ENCODE results near the gene PKP4. TPM values are rescaled to one million over a fixed set of nuclear protein-coding genes. Genes with fewer than 3 reads are reported as not detected.
"Not testable (repeated sequence)": the region's sequence is repeated elsewhere in the genome, so short reads cannot be mapped to it uniquely, and the experiment has no call there.

The PKP4 gene
- total RNA-seq, 2 experiments from 2014 or later, result 52.9 to 57.0 TPM

GRCh38 chr2:158474526-158475011 is 17.8 kb downstream of the PKP4 start:
- intact Hi-C loops (cut with micrococcal nuclease); H3K4me3 Mint-ChIP-seq; DNase-seq; H3K27me3 Mint-ChIP-seq (ENCODE audit: low read depth); H3K27ac Mint-ChIP-seq; H3K9me3 Mint-ChIP-seq: not testable (repeated sequence)
- Mint-ChIP-seq H3K36me3 (ENCODE audit: low read depth) (peaks cover 20% of the 10 kb centered on the region), H3K4me1 (ENCODE audit: low read depth) (peaks cover 18% of the 10 kb centered on the region)
- CTCF ChIA-PET, result interaction anchor here (0.7 kb wide), 1 partner anchor 10 kb away, joined by 3 read pairs; no protein-coding TSS in a partner anchor

- H3K4me3 Mint-ChIP-seq, result no peak overlapping the region
- CTCF ChIA-PET, result no interaction called here
- no peaks in the 10 kb centered on the region for H3K27me3 Mint-ChIP-seq (ENCODE audit: low read depth)
- H3K36me3 Mint-ChIP-seq (ENCODE audit: low read depth), result peaks cover 4% of the 10 kb centered on the region
- peak overlapping the region; percentile 24 for H3K27ac Mint-ChIP-seq
- no peak for DNase-seq
- H3K9me3 Mint-ChIP-seq, result peaks cover 3% of the 10 kb centered on the region
- H3K4me1 Mint-ChIP-seq (ENCODE audit: low read depth), result peaks cover 20% of the 10 kb centered on the region
- intact Hi-C loops (cut with micrococcal nuclease), result no loop called here
These were observed 20.4 kb downstream of the PKP4 start for GRCh38 chr2:158477202-158477601.

DNA sequence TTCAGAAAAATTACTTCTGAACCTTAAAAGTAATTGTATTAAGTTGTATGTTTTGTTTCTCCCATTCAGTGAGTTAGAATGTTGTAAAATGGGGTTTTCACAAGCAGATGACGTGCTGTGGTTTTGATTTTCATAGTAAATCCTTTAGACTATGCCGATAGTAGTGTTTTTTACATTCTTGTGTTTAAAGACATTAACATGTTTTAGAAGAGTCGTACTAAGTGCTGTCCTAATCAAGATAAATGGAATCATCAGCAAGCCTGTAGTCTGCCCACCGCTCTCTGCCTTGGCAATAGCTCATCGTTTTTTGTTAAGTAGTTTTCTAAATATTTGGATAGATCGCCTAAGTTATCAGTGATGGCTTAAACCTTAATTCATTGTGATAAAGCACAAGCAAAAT is 21.5 kb downstream of the PKP4 start:
- CTCF ChIA-PET, result interaction anchor here (0.9 kb wide), 1 partner anchor 20 kb away, joined by 3 read pairs; no protein-coding TSS in a partner anchor
- H3K36me3 Mint-ChIP-seq (ENCODE audit: low read depth), result no peaks in the 10 kb centered on the region
- no peaks in the 10 kb centered on the region for H3K27me3 Mint-ChIP-seq (ENCODE audit: low read depth)
- intact Hi-C loops (cut with micrococcal nuclease), result no loop called here
- no peaks in the 10 kb centered on the region for H3K9me3 Mint-ChIP-seq
- no peak overlapping the region for H3K4me3 Mint-ChIP-seq
- H3K4me1 Mint-ChIP-seq (ENCODE audit: low read depth), result peaks cover 20% of the 10 kb centered on the region
- DNase-seq, result no peak
- no peak overlapping the region for H3K27ac Mint-ChIP-seq

GRCh38 chr2:158478816-158479215 is 22.1 kb downstream of the PKP4 start:
- Mint-ChIP-seq H3K27ac (no peak overlapping the region), H3K4me3 (no peak overlapping the region), H3K4me1 (ENCODE audit: low read depth) (peaks cover 20% of the 10 kb centered on the region), H3K36me3 (ENCODE audit: low read depth) (no peaks in the 10 kb centered on the region), H3K27me3 (ENCODE audit: low read depth) (no peaks in the 10 kb centered on the region), H3K9me3 (no peaks in the 10 kb centered on the region)
- intact Hi-C loops (cut with micrococcal nuclease), result no loop called here
- CTCF ChIA-PET, result no interaction called here
- no peak for DNase-seq

- CTCF ChIA-PET, result no interaction called here
- intact Hi-C loops (cut with micrococcal nuclease), result no loop called here
- Mint-ChIP-seq H3K36me3 (ENCODE audit: low read depth) (peaks cover 2% of the 10 kb centered on the region), H3K9me3 (no peaks in the 10 kb centered on the region), H3K27me3 (ENCODE audit: low read depth) (no peaks in the 10 kb centered on the region), H3K4me1 (ENCODE audit: low read depth) (peaks cover 23% of the 10 kb centered on the region), H3K4me3 (no peak overlapping the region), H3K27ac (no peak overlapping the region)
- no peak for DNase-seq
These were observed 24.4 kb downstream of the PKP4 start for GRCh38 chr2:158481116-158481515.

DNA sequence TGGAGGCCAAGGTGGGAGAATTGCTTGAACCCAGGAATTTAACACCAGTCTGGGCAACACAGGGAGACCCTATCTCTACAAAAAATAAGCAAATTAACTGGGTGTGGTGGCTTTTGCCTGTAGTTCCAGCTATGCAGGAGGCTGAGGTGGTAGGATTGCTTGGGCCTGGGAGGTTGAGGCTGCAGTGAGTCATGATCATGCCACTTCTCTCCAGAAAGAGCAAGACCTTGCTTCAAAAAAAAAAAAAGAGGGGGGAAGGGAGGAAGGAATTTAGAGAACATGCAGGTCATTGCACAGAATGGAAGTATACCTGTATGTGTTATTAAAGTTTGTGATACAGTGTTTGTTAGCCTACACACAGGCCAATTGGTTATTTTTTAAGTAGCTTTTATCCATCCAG is 25.8 kb downstream of the PKP4 start:
- Mint-ChIP-seq H3K4me1 (ENCODE audit: low read depth) (peaks cover 20% of the 10 kb centered on the region), H3K27ac (no peak overlapping the region), H3K4me3 (no peak overlapping the region), H3K9me3 (no peaks in the 10 kb centered on the region), H3K36me3 (ENCODE audit: low read depth) (peaks cover 2% of the 10 kb centered on the region), H3K27me3 (ENCODE audit: low read depth) (no peaks in the 10 kb centered on the region)
- DNase-seq, result no peak
- intact Hi-C loops (cut with micrococcal nuclease), result no loop called here
- CTCF ChIA-PET, result interaction anchor here (0.8 kb wide), 1 partner anchor 26 kb away, joined by 3 read pairs; the partner anchor contains the start of genes CCDC148 and PKP4

GRCh38 chr2:158484892-158485556 is 28.3 kb downstream of the PKP4 start:
- Mint-ChIP-seq H3K4me1 (ENCODE audit: low read depth) (peaks cover 13% of the 10 kb centered on the region), H3K27me3 (ENCODE audit: low read depth) (no peaks in the 10 kb centered on the region), H3K36me3 (ENCODE audit: low read depth) (peaks cover 2% of the 10 kb centered on the region), H3K4me3 (no peak overlapping the region), H3K27ac (no peak overlapping the region), H3K9me3 (no peaks in the 10 kb centered on the region)
- CTCF ChIA-PET, result interaction anchor here (0.5 kb wide), 2 partner anchors 10 to 27 kb away, joined by 3 to 4 read pairs; no protein-coding TSS in a partner anchor
- intact Hi-C loops (cut with micrococcal nuclease), result no loop called here
- DNase-seq, result no peak

- Mint-ChIP-seq H3K4me3 (no peak overlapping the region), H3K4me1 (ENCODE audit: low read depth) (peaks cover 13% of the 10 kb centered on the region), H3K36me3 (ENCODE audit: low read depth) (peaks cover 2% of the 10 kb centered on the region), H3K27ac (no peak overlapping the region), H3K9me3 (no peaks in the 10 kb centered on the region), H3K27me3 (ENCODE audit: low read depth) (no peaks in the 10 kb centered on the region)
- no peak for DNase-seq
- CTCF ChIA-PET, result no interaction called here
- intact Hi-C loops (cut with micrococcal nuclease), result no loop called here
These were observed 29.6 kb downstream of the PKP4 start for GRCh38 chr2:158486150-158486969.

DNA sequence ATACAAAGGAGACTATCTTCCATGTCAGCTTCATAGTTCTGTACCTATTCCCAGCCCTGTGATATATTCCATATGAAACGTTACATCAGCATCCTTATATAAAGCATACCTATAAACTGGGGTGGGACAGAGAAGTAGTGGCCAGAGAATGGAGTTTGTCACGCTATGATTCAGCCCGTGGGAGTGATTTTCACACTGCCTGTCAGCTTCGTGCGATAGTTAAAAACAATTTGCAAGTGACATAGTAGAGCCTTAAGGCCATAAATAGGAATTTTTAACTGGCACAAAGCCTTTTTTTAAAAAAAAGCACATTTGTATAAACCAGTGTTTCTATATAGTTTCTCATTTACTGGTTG is 30.2 kb downstream of the PKP4 start:
- Mint-ChIP-seq H3K27me3 (ENCODE audit: low read depth) (no peaks in the 10 kb centered on the region), H3K36me3 (ENCODE audit: low read depth) (peaks cover 2% of the 10 kb centered on the region), H3K4me3 (no peak overlapping the region), H3K4me1 (ENCODE audit: low read depth) (peaks cover 13% of the 10 kb centered on the region), H3K27ac (no peak overlapping the region), H3K9me3 (no peaks in the 10 kb centered on the region)
- DNase-seq, result no peak
- intact Hi-C loops (cut with micrococcal nuclease), result no loop called here
- CTCF ChIA-PET, result no interaction called here

DNA sequence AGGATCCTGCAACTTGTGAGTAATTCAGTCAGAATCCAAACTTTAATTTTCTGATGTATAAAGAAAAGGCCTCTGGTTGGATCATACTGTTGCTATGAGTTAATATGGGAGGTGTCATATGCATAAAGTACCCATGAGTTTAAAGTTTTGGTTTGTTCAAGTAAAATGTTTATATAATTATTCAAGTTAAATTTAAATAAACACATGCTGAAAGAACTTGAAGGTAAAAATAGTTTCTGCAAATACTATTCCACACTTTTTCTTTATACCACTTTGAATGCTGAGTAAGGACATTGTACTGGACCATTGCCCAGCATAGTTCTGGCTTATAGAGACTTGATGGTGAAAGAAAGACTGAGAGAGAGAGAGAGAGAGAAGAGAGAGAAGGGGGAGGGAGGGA is 30.7 kb downstream of the PKP4 start:
- Mint-ChIP-seq H3K4me1 (ENCODE audit: low read depth) (peaks cover 12% of the 10 kb centered on the region), H3K4me3 (no peak overlapping the region), H3K36me3 (ENCODE audit: low read depth) (peaks cover 2% of the 10 kb centered on the region), H3K27ac (no peak overlapping the region), H3K27me3 (ENCODE audit: low read depth) (no peaks in the 10 kb centered on the region), H3K9me3 (no peaks in the 10 kb centered on the region)
- intact Hi-C loops (cut with micrococcal nuclease), result no loop called here
- CTCF ChIA-PET, result no interaction called here
- no peak for DNase-seq

GRCh38 chr2:158488442-158489216 is 31.9 kb downstream of the PKP4 start:
- no peak overlapping the region for H3K4me3 Mint-ChIP-seq
- peaks cover 2% of the 10 kb centered on the region for H3K36me3 Mint-ChIP-seq (ENCODE audit: low read depth)
- CTCF ChIA-PET, result no interaction called here
- no peaks in the 10 kb centered on the region for H3K27me3 Mint-ChIP-seq (ENCODE audit: low read depth)
- no peak for DNase-seq
- no peaks in the 10 kb centered on the region for H3K9me3 Mint-ChIP-seq
- H3K4me1 Mint-ChIP-seq (ENCODE audit: low read depth), result peaks cover 12% of the 10 kb centered on the region
- intact Hi-C loops (cut with micrococcal nuclease), result no loop called here
- H3K27ac Mint-ChIP-seq, result no peak overlapping the region

DNA sequence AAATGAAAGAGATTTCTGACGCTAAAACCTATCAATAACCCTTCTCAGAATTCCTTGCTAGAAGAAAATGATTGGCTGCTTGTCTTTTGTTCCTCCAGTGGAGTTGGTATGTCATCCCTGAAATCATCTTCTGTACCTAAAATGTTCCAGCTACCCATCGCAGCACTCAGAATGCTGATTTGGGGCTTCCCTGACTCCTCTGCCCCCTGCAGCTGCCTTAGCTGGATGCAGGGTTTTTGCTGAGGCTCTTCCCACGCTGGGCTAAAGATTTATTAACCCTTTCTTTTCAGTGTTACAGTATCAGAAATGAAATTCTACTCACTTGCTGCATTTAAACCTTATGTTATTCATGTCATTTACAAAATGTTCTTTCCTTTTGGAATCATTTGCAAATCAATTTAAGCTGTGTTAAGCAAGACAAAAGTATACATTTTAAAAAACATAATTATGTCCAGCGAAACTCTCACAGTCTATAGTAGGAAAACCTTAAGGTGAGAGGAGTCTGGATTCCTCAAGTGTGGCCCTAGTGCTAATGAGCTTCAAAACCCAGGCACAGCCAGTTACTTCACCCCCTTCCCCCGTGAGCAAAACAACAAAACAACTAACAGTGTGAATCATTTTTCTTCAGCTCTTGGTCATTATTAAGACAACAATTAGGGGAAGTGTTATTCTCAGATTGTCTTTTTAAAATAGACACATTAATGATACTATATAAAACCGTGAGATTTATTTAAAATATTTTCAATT is 32.8 kb downstream of the PKP4 start:
- CTCF ChIA-PET, result interaction anchor here (0.6 to 0.7 kb wide), 2 partner anchors 202 to 210 kb away, joined by 3 to 4 read pairs; no protein-coding TSS in a partner anchor
- H3K9me3 Mint-ChIP-seq, result no peaks in the 10 kb centered on the region

More for the DNA sequence above, 32.8 kb downstream of the PKP4 start:
- H3K27ac Mint-ChIP-seq, result no peak overlapping the region
- no peak overlapping the region for H3K4me3 Mint-ChIP-seq
- peaks cover 9% of the 10 kb centered on the region for H3K4me1 Mint-ChIP-seq (ENCODE audit: low read depth)
- H3K27me3 Mint-ChIP-seq (ENCODE audit: low read depth), result no peaks in the 10 kb centered on the region
- no peaks in the 10 kb centered on the region for H3K36me3 Mint-ChIP-seq (ENCODE audit: low read depth)
- no peak for DNase-seq
- intact Hi-C loops (cut with micrococcal nuclease), result no loop called here
